HepG2 (cell line): ENCODE data around the gene RAB23. TPM values are rescaled to one million over a fixed set of nuclear protein-coding genes. Genes with fewer than 3 reads are reported as not detected.

Experiments
- ATAC-seq: fragments of 200-7000 bp; cut with Tn5 transposase; 3 replicates; pipeline ENCODE4 v1.9.1; 2020; ENCODE audit warnings: mild to moderate bottlenecking, moderate library complexity
- BruUV-seq: library from RNA; stranded (reverse); fragments of 400-500 nt; replicated peaks from 2 replicates; lab custom pipeline; 2021; lab: Mats Ljungman, UMichigan
- CTCF ChIA-PET: fragments of 300-600 bp; formaldehyde crosslinking; extraction: SDS; loops from one replicate; lab custom pipeline; 2021; ENCODE audit warnings: low total read pairs, inconsistent platforms, low intra/inter-chr PET ratio; lab: Yijun Ruan, JAX
- POLR2A ChIA-PET: fragments of 350-600 bp; sonication (Branson Sonifier 250); formaldehyde crosslinking; loops from one replicate; lab custom pipeline; 2020; ENCODE audit warnings: antibody characterized with exemption, inconsistent platforms; lab: Yijun Ruan, JAX
- DNase-seq: peaks from one replicate; pipeline ENCODE4 v3.0.0-alpha.2; 2015; ENCODE audit warnings: low spot score
- FAIRE-seq: peaks from 3 replicates; lab custom pipeline; 2011; peaks lifted over from hg19 to GRCh38; lab: Jason Lieb, UNC
- H2AFZ ChIP-seq: one replicate; pipeline ENCODE4 v1.6.1; 2011; ENCODE audit warnings: low read length, inconsistent platforms
- H3K27ac ChIP-seq: fragments of 300-600 bp; 3 replicates; pipeline ENCODE4 v1.8.0; 2011; ENCODE audit warnings: mixed run types, mild to moderate bottlenecking, mixed read lengths, low read length, inconsistent platforms; ENCODE audit not compliant: insufficient read depth; ENCODE audit errors: extremely low read length
- H3K27me3 ChIP-seq, 2 experiments: fragments of 200-600 bp in 1 of 2; 2 replicates in 1 of 2; 3 replicates in 1 of 2; pipeline versions ENCODE4 v1.6.0 to v1.8.0; 2011; ENCODE audit warnings: low read length in 2 of 2, mild to moderate bottlenecking in 2 of 2, moderate library complexity in 2 of 2, inconsistent platforms in 1 of 2; ENCODE audit not compliant: insufficient read depth in 2 of 2, control insufficient read depth in 1 of 2
- H3K36me3 ChIP-seq, 2 experiments: fragments of 200-600 bp in 1 of 2; replicated peaks in 1 of 2; 2 replicates in 1 of 2; 3 replicates in 1 of 2; pipeline versions ENCODE4 v1.5.1 to v1.8.0; 2011; ENCODE audit warnings: low read length in 2 of 2, inconsistent platforms in 1 of 2; ENCODE audit not compliant: insufficient read depth in 2 of 2, control insufficient read depth in 1 of 2
- H3K4me1 ChIP-seq: 2 replicates; pipeline ENCODE4 v1.5.1; 2012; ENCODE audit warnings: low read length, inconsistent platforms; ENCODE audit not compliant: insufficient read depth
- H3K4me2 ChIP-seq: 2 replicates; pipeline ENCODE4 v1.6.0; 2011; ENCODE audit warnings: low read depth, low read length, inconsistent platforms
- H3K4me3 ChIP-seq, 3 experiments: fragments of 200-600 bp in 1 of 3; sonication (generic), shearing (Covaris generic) in 1 of 3; replicated peaks in 1 of 3; 2 replicates each; pipeline ENCODE4 v1.5.1; 2011 to 2016; ENCODE audit warnings: low read length in 3 of 3, inconsistent platforms in 2 of 3, low read depth in 2 of 3, mild to moderate bottlenecking in 2 of 3, control low read depth in 1 of 3, mixed read lengths in 1 of 3; ENCODE audit not compliant: insufficient read depth in 1 of 3
- H3K79me2 ChIP-seq: one replicate; pipeline ENCODE4 v1.6.1; 2011; ENCODE audit warnings: low read length, inconsistent platforms; ENCODE audit not compliant: insufficient read depth
- H3K9ac ChIP-seq: 2 replicates; pipeline ENCODE4 v1.6.0; 2011; ENCODE audit warnings: mild to moderate bottlenecking, low read depth, low read length, inconsistent platforms; ENCODE audit not compliant: insufficient read depth
- H3K9me3 ChIP-seq: 2 replicates; pipeline ENCODE4 v1.5.1; 2012; ENCODE audit warnings: mild to moderate bottlenecking, low read length
- H4K20me1 ChIP-seq: 2 replicates; pipeline ENCODE4 v1.6.0; 2011; ENCODE audit warnings: inconsistent platforms, mild to moderate bottlenecking, low read length, moderate library complexity; ENCODE audit not compliant: insufficient read depth
- BORCS8-MEF2B ChIP-seq: sonication (generic); formaldehyde crosslinking; IDR thresholded peaks from 2 replicates; pipeline ENCODE4 v1.8.0; 2022; ENCODE audit warnings: mild to moderate bottlenecking, missing genetic modification reagents
- CCDC6 ChIP-seq: sonication (generic); formaldehyde crosslinking; IDR thresholded peaks from 2 replicates; pipeline ENCODE4 v1.8.1; 2022; ENCODE audit warnings: mild to moderate bottlenecking, missing genetic modification reagents, moderate library complexity
- CREB1 ChIP-seq, 2 experiments: fragments of 450-650 bp in 1 of 2; IDR thresholded peaks; 2 replicates each; pipeline ENCODE4 v1.6.1; 2016 to 2017; ENCODE audit warnings: control low read depth in 1 of 2, mild to moderate bottlenecking in 1 of 2, missing compliant biosample characterization in 1 of 2, missing genetic modification characterization in 1 of 2
- KDM5A ChIP-seq: fragments of 200-600 bp; sonication (generic); IDR thresholded peaks from 2 replicates; pipeline ENCODE4 v1.7.0; 2018; ENCODE audit warnings: antibody characterized with exemption, mild to moderate bottlenecking, low read length, borderline replicate concordance
- MIER3 ChIP-seq: IDR thresholded peaks from 2 replicates; pipeline ENCODE4 v1.6.1; 2016; ENCODE audit warnings: missing compliant biosample characterization, borderline replicate concordance
- NFRKB ChIP-seq: fragments of 450-650 bp; IDR thresholded peaks from 2 replicates; pipeline ENCODE4 v1.6.1; 2017
- NFYC ChIP-seq: IDR thresholded peaks from 2 replicates; pipeline ENCODE4 v1.6.1; 2016; ENCODE audit warnings: missing genetic modification reagents, missing compliant biosample characterization
- REXO4 ChIP-seq: sonication (generic); formaldehyde crosslinking; IDR thresholded peaks from 2 replicates; pipeline ENCODE4 v1.8.0; 2022; ENCODE audit warnings: missing genetic modification reagents, mild to moderate bottlenecking, borderline replicate concordance
- RFX3 ChIP-seq: IDR thresholded peaks from 2 replicates; pipeline ENCODE4 v1.6.1; 2016; ENCODE audit warnings: missing biosample characterization, missing genetic modification reagents
- SALL2 ChIP-seq: sonication (generic); formaldehyde crosslinking; IDR thresholded peaks from 2 replicates; pipeline ENCODE4 v1.8.1; 2023; ENCODE audit warnings: mild to moderate bottlenecking, missing genetic modification reagents, inconsistent platforms
- ZEB1 ChIP-seq: IDR thresholded peaks from 2 replicates; pipeline ENCODE4 v1.6.1; 2012; ENCODE audit warnings: mild to moderate bottlenecking, low read depth, inconsistent platforms; ENCODE audit not compliant: insufficient replicate concordance
- ZNF547 ChIP-seq: sonication (generic); formaldehyde crosslinking; IDR thresholded peaks from 2 replicates; pipeline ENCODE4 v1.5.1; 2020; ENCODE audit warnings: mild to moderate bottlenecking, missing genetic modification reagents
- ZNF572 ChIP-seq: sonication (generic); formaldehyde crosslinking; IDR thresholded peaks from 2 replicates; pipeline ENCODE4 v1.5.1; 2020; ENCODE audit warnings: mild to moderate bottlenecking, missing genetic modification reagents
- in situ Hi-C: cut with HindIII; loops from 2 replicates; pipeline ENCODE4 v1.10.0; 2017; ENCODE audit warnings: low pct_unique_long_range_greater_than_20kb; ENCODE audit not compliant: extremely low pct_ligation_motif_present
- intact Hi-C: fragments of 100-400 bp; cut with micrococcal nuclease; formaldehyde crosslinking; loops from one replicate; pipeline ENCODE4 v1.10.0; 2022; ENCODE audit not compliant: unreplicated experiment
- polyA plus RNA-seq, 8 experiments: library from polyadenylated mRNA; depleted of rRNA in 3 of 8; stranded (reverse) in 7 of 8; unstranded in 1 of 8; fragments of >200 nt; fragmentation: Illumina TruSeq in 4 of 8; extraction: Trizol in 4 of 8; gene quantifications; 2 replicates each; pipeline versions ENCODE4 v1.2.1 to v1.2.3, GENCODE V29; 2011 to 2016; ENCODE audit warnings: low read depth in 4 of 8, missing spikeins in 1 of 8, mixed read lengths in 1 of 8; ENCODE audit not compliant: insufficient read depth in 1 of 8
- total RNA-seq, 5 experiments: library from RNA; depleted of rRNA; stranded (reverse); fragments of >200 nt; fragmentation: Illumina TruSeq; extraction: Trizol; gene quantifications; 2 replicates each; pipeline ENCODE4 v1.2.3, GENCODE V29; 2016; ENCODE audit warnings: low read depth in 1 of 5
- TF ChIP-seq, protein P1 (sequence below): sonication (generic); formaldehyde crosslinking; IDR thresholded peaks from 2 replicates; pipeline ENCODE4 v1.4.0; 2020; ENCODE audit warnings: mild to moderate bottlenecking, missing genetic modification reagents, borderline replicate concordance
- TF ChIP-seq, protein P2 (sequence below): sonication (generic); formaldehyde crosslinking; IDR thresholded peaks from 2 replicates; pipeline ENCODE4 v1.5.0; 2020; ENCODE audit warnings: missing genetic modification reagents, mild to moderate bottlenecking, borderline replicate concordance

The RAB23 gene
- total and polyA plus RNA-seq, 2 of the 13 experiments (the other 11 are each of a cell fraction or from before 2014, with no cell fraction given): 5.5 to 16.4 TPM

DNA sequence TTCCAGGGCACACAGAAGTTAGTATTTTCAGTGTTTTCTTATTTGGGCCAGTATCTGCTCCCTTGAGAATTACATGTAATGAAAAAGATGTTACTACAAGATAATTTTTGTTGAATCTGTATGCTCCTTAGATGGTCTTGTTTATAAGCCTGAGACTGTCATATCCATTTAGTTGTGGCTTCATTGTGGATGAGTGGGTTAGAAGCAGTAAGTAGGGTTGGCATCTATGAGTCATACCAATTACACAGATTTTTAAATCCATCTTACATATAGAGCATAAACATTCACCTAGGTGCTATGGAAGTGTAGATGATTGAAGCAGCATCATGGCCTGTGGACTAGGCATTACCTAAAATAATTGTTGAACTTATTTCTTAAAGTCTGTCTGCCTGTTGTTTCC lies 63.4 kb downstream of the RAB23 start:
- ATAC-seq (no peak), FAIRE-seq (no peak), DNase-seq (no peak)
- Histone ChIP-seq H3K4me2 (no peak overlapping the region), H2AFZ (no peak overlapping the region), H3K4me3 (no peak overlapping the region), H3K4me1 (no peaks in the 10 kb centered on the region), H3K27ac (no peak overlapping the region), H3K27me3 (no peaks in the 10 kb centered on the region), H3K9ac (no peak overlapping the region), H4K20me1 (no peaks in the 10 kb centered on the region), H3K9me3 (no peaks in the 10 kb centered on the region), H3K36me3 (peaks cover 2 to 21% of the 10 kb centered on the region in 2 experiments), H3K79me2 (no peaks in the 10 kb centered on the region)
- no TSS peak for BruUV-seq
- TF ChIP-seq NFYC (no peak), RFX3 (CRISPR knock-in tag) (no peak), REXO4 (CRISPR knock-in tag) (no peak), CREB1 (IDR thresholded peaks at IDR 0.05) (no peak), CREB1 (CRISPR knock-in tag; IDR thresholded peaks at IDR 0.05) (no peak), ZEB1 (no peak), CCDC6 (CRISPR knock-in tag) (no peak), KDM5A (no peak), BORCS8-MEF2B (CRISPR knock-in tag) (no peak), ZNF547 (CRISPR knock-in tag) (no peak), NFRKB (no peak), ZNF572 (CRISPR knock-in tag) (no peak), SALL2 (CRISPR knock-in tag) (no peak), MIER3 (CRISPR knock-in tag) (no peak)
- TF ChIP-seq, protein P1, sequence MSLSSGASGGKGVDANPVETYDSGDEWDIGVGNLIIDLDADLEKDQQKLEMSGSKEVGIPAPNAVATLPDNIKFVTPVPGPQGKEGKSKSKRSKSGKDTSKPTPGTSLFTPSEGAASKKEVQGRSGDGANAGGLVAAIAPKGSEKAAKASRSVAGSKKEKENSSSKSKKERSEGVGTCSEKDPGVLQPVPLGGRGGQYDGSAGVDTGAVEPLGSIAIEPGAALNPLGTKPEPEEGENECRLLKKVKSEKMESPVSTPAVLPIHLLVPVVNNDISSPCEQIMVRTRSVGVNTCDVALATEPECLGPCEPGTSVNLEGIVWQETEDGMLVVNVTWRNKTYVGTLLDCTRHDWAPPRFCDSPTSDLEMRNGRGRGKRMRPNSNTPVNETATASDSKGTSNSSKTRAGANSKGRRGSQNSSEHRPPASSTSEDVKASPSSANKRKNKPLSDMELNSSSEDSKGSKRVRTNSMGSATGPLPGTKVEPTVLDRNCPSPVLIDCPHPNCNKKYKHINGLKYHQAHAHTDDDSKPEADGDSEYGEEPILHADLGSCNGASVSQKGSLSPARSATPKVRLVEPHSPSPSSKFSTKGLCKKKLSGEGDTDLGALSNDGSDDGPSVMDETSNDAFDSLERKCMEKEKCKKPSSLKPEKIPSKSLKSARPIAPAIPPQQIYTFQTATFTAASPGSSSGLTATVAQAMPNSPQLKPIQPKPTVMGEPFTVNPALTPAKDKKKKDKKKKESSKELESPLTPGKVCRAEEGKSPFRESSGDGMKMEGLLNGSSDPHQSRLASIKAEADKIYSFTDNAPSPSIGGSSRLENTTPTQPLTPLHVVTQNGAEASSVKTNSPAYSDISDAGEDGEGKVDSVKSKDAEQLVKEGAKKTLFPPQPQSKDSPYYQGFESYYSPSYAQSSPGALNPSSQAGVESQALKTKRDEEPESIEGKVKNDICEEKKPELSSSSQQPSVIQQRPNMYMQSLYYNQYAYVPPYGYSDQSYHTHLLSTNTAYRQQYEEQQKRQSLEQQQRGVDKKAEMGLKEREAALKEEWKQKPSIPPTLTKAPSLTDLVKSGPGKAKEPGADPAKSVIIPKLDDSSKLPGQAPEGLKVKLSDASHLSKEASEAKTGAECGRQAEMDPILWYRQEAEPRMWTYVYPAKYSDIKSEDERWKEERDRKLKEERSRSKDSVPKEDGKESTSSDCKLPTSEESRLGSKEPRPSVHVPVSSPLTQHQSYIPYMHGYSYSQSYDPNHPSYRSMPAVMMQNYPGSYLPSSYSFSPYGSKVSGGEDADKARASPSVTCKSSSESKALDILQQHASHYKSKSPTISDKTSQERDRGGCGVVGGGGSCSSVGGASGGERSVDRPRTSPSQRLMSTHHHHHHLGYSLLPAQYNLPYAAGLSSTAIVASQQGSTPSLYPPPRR (CRISPR knock-in tag): no peak
- TF ChIP-seq, protein P2, sequence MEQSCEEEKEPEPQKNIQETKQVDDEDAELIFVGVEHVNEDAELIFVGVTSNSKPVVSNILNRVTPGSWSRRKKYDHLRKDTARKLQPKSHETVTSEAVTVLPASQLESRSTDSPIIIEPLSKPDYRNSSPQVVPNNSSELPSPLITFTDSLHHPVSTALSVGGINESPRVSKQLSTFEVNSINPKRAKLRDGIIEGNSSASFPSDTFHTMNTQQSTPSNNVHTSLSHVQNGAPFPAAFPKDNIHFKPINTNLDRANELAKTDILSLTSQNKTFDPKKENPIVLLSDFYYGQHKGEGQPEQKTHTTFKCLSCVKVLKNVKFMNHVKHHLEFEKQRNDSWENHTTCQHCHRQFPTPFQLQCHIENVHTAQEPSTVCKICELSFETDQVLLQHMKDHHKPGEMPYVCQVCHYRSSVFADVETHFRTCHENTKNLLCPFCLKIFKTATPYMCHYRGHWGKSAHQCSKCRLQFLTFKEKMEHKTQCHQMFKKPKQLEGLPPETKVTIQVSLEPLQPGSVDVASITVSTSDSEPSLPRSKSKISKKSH (CRISPR knock-in tag): no peak
- intact Hi-C loops (no loop called here), in situ Hi-C loops (no loop called here)
- POLR2A ChIA-PET: no interaction called here
- CTCF ChIA-PET: no interaction called here
